DND-41 (cell line): ENCODE data around the gene MUC5B.

Source experiments
- ATAC-seq: fragments of 200-7000 bp; cut with Tn5 transposase; 3 replicates; pipeline ENCODE4 v1.9.1; 2021; ENCODE audit warnings: low read depth; ENCODE audit not compliant: insufficient read depth
- DNase-seq: peaks from one replicate; pipeline ENCODE4 v3.0.0-alpha.2; 2020
- H2AFZ ChIP-seq: 2 replicates; pipeline ENCODE4 v1.6.0; 2012; ENCODE audit warnings: low read depth, low read length
- H3K27ac ChIP-seq: 2 replicates; pipeline ENCODE4 v1.5.1; 2012; ENCODE audit warnings: low read length, inconsistent platforms
- H3K27me3 ChIP-seq: fragments of 200-600 bp; sonication (generic); 2 replicates; pipeline ENCODE4 v1.6.0; 2012; ENCODE audit warnings: low read length, mild to moderate bottlenecking, inconsistent platforms; ENCODE audit not compliant: insufficient read depth, poor library complexity
- H3K36me3 ChIP-seq: 2 replicates; pipeline ENCODE4 v1.5.1; 2012; ENCODE audit warnings: low read length, inconsistent platforms; ENCODE audit not compliant: insufficient read depth
- H3K4me1 ChIP-seq: 2 replicates; pipeline ENCODE4 v1.5.1; 2012; ENCODE audit warnings: mild to moderate bottlenecking, low read length; ENCODE audit not compliant: insufficient read depth
- H3K4me2 ChIP-seq: 2 replicates; pipeline ENCODE4 v1.6.0; 2012; ENCODE audit warnings: mild to moderate bottlenecking, moderate library complexity, low read length, inconsistent platforms; ENCODE audit not compliant: insufficient read depth
- H3K4me3 ChIP-seq, 2 experiments: fragments of 200-600 bp in 1 of 2; shearing (Covaris generic) in 1 of 2; 2 replicates each; pipeline ENCODE4 v1.5.1; 2012 to 2016; ENCODE audit warnings: inconsistent platforms in 2 of 2, low read length in 2 of 2, mild to moderate bottlenecking in 2 of 2, low read depth in 1 of 2, moderate library complexity in 1 of 2
- H3K79me2 ChIP-seq: 2 replicates; pipeline ENCODE4 v1.6.0; 2012; ENCODE audit warnings: low read length, inconsistent platforms; ENCODE audit not compliant: insufficient read depth
- H3K9ac ChIP-seq: 2 replicates; pipeline ENCODE4 v1.6.0; 2012; ENCODE audit warnings: low read depth, mild to moderate bottlenecking, inconsistent platforms, low read length, moderate library complexity
- H3K9me3 ChIP-seq: 2 replicates; pipeline ENCODE4 v1.5.1; 2012; ENCODE audit warnings: low read length, moderate library complexity, mild to moderate bottlenecking, inconsistent platforms; ENCODE audit not compliant: insufficient read depth, severe bottlenecking
- H4K20me1 ChIP-seq: 2 replicates; pipeline ENCODE4 v1.6.0; 2012; ENCODE audit warnings: low read length; ENCODE audit not compliant: insufficient read depth
- CTCF ChIP-seq: IDR thresholded peaks from 2 replicates; pipeline ENCODE4 v1.5.1; 2012; ENCODE audit warnings: borderline replicate concordance, low read length, moderate library complexity, mild to moderate bottlenecking; ENCODE audit not compliant: poor library complexity, severe bottlenecking; ENCODE audit errors: extremely low read depth
- EZH2 ChIP-seq: IDR thresholded peaks from 3 replicates; pipeline ENCODE4 v1.6.1; 2012; ENCODE audit warnings: borderline replicate concordance, low read depth, mild to moderate bottlenecking, moderate library complexity, low read length, inconsistent platforms; ENCODE audit not compliant: severe bottlenecking

The MUC5B gene

GRCh38 chr11:1235306-1235900 is 12.5 kb downstream of the MUC5B start:
- Histone ChIP-seq H3K4me3 (no peak overlapping the region), H3K9me3 (no peaks in the 10 kb centered on the region), H3K27me3 (no peaks in the 10 kb centered on the region)

GRCh38 chr11:1235901-1236315 is 13.0 kb downstream of the MUC5B start:
- no peak for ATAC-seq
- Histone ChIP-seq H3K9me3 (no peaks in the 10 kb centered on the region), H3K4me1 (no peaks in the 10 kb centered on the region)

More at GRCh38 chr11:1235306-1235900, 12.5 kb downstream of the MUC5B start:
- Histone ChIP-seq H4K20me1 (peaks cover 5% of the 10 kb centered on the region), H3K79me2 (no peaks in the 10 kb centered on the region), H2AFZ (no peak overlapping the region), H3K4me1 (no peaks in the 10 kb centered on the region), H3K4me2 (no peak overlapping the region), H3K36me3 (no peaks in the 10 kb centered on the region), H3K27ac (no peak overlapping the region), H3K9ac (no peak overlapping the region)
- no peak for ATAC-seq
- DNase-seq = no peak
- TF ChIP-seq CTCF (no peak), EZH2 (no peak)

GRCh38 chr11:1236316-1237127 is 13.7 kb downstream of the MUC5B start:
- Histone ChIP-seq H3K4me2 (no peak overlapping the region), H3K27me3 (no peaks in the 10 kb centered on the region), H3K9me3 (no peaks in the 10 kb centered on the region), H3K4me3 (no peak overlapping the region), H3K9ac (no peak overlapping the region), H3K27ac (no peak overlapping the region), H3K79me2 (no peaks in the 10 kb centered on the region), H2AFZ (no peak overlapping the region), H4K20me1 (peaks cover 5% of the 10 kb centered on the region), H3K4me1 (no peaks in the 10 kb centered on the region), H3K36me3 (no peaks in the 10 kb centered on the region)
- TF ChIP-seq EZH2 = no peak
- TF ChIP-seq CTCF = no peak
- ATAC-seq (no peak), DNase-seq (no peak)

More at GRCh38 chr11:1235901-1236315, 13.0 kb downstream of the MUC5B start:
- no peak for TF ChIP-seq EZH2
- no peak overlapping the region for H3K27ac ChIP-seq
- no peak overlapping the region for H3K4me2 ChIP-seq
- H4K20me1 ChIP-seq = peaks cover 5% of the 10 kb centered on the region
- DNase-seq = no peak
- H3K79me2 ChIP-seq = no peaks in the 10 kb centered on the region
- H2AFZ ChIP-seq = no peak overlapping the region
- no peak overlapping the region for H3K9ac ChIP-seq
- H3K27me3 ChIP-seq = no peaks in the 10 kb centered on the region
- no peaks in the 10 kb centered on the region for H3K36me3 ChIP-seq
- H3K4me3 ChIP-seq = no peak overlapping the region

GRCh38 chr11:1237128-1237580 is 14.3 kb downstream of the MUC5B start:
- no peaks in the 10 kb centered on the region for H3K27me3 ChIP-seq
- H4K20me1 ChIP-seq = peaks cover 5% of the 10 kb centered on the region
- H3K36me3 ChIP-seq = no peaks in the 10 kb centered on the region
- no peaks in the 10 kb centered on the region for H3K4me1 ChIP-seq
- DNase-seq = no peak
- H3K4me3 ChIP-seq = no peak overlapping the region
- H3K9me3 ChIP-seq = no peaks in the 10 kb centered on the region
- H3K9ac ChIP-seq = no peak overlapping the region
- H2AFZ ChIP-seq = no peak overlapping the region
- TF ChIP-seq EZH2 (no peak), CTCF (no peak)
- no peaks in the 10 kb centered on the region for H3K79me2 ChIP-seq
- H3K27ac ChIP-seq = no peak overlapping the region
- H3K4me2 ChIP-seq = no peak overlapping the region
- ATAC-seq = no peak
